Smooth muscle cell (in vitro differentiated cells): Measurements from ENCODE around the gene TAAR1. TPM values are rescaled to one million over a fixed set of nuclear protein-coding genes. Genes with fewer than 3 reads are reported as not detected.
"Not testable (repeated sequence)": the region's sequence is repeated elsewhere in the genome, so short reads cannot be mapped to it uniquely, and the experiment has no call there.

Source experiments
- DNase-seq: peaks from one replicate; lab custom pipeline; 2025; ENCODE audit not compliant: unreplicated experiment; lab: John Stamatoyannopoulos, UW
- H2AFZ ChIP-seq: fragments of 200-600 bp; sonication (generic); 2 replicates; pipeline ENCODE4 v1.6.0; 2016; ENCODE audit warnings: antibody characterized with exemption, low read depth, mild to moderate bottlenecking
- H3F3A ChIP-seq: fragments of 200-600 bp; sonication (generic); 2 replicates; pipeline ENCODE4 v1.6.0; 2017; ENCODE audit warnings: antibody characterized with exemption, low read depth
- H3K27ac ChIP-seq: fragments of 200-600 bp; sonication (generic); 2 replicates; pipeline ENCODE4 v1.5.1; 2016; ENCODE audit warnings: low read depth, mild to moderate bottlenecking
- H3K27me3 ChIP-seq: fragments of 200-600 bp; sonication (generic); 2 replicates; pipeline ENCODE4 v1.6.1; 2016; ENCODE audit warnings: low read depth, mild to moderate bottlenecking
- H3K36me3 ChIP-seq: fragments of 200-600 bp; sonication (generic); 2 replicates; pipeline ENCODE4 v1.5.1; 2016; ENCODE audit warnings: low read depth
- H3K4me1 ChIP-seq: fragments of 200-600 bp; sonication (generic); 2 replicates; pipeline ENCODE4 v1.5.1; 2016; ENCODE audit warnings: low read depth
- H3K4me2 ChIP-seq: fragments of 200-600 bp; sonication (generic); 2 replicates; pipeline ENCODE4 v1.6.0; 2016; ENCODE audit warnings: mild to moderate bottlenecking
- H3K4me3 ChIP-seq: fragments of 200-600 bp; sonication (generic); 2 replicates; pipeline ENCODE4 v1.5.1; 2016; ENCODE audit warnings: mild to moderate bottlenecking
- H3K79me2 ChIP-seq: fragments of 200-600 bp; sonication (generic); 2 replicates; pipeline ENCODE4 v1.6.0; 2016; ENCODE audit warnings: low read depth, mild to moderate bottlenecking
- H3K9ac ChIP-seq: fragments of 200-600 bp; sonication (generic); 2 replicates; pipeline ENCODE4 v1.6.0; 2016; ENCODE audit warnings: low read depth
- H3K9me3 ChIP-seq: fragments of 200-600 bp; sonication (generic); replicated peaks from 2 replicates; pipeline ENCODE4 v1.5.1; 2016; ENCODE audit warnings: low read depth
- H4K20me1 ChIP-seq: fragments of 200-600 bp; sonication (generic); 2 replicates; pipeline ENCODE4 v1.6.0; 2016; ENCODE audit warnings: low read depth
- WGBS: methylation state at CpG from one replicate; pipeline ENCODE4 v1.1.7; 2016; ENCODE audit warnings: low lambda C conversion rate; 5-methylcytosine and 5-hydroxymethylcytosine counted together
- polyA plus RNA-seq: library from polyadenylated mRNA; unstranded; fragments of >200 nt; fragmentation: Nextera tagmentation; extraction: Ambion mirVana; gene quantifications from 2 replicates; pipeline ENCODE4 v1.2.1, GENCODE V29; 2016
- total RNA-seq: library from RNA; depleted of rRNA; stranded (reverse); fragments of >200 nt; gene quantifications from 2 replicates; pipeline ENCODE4 v1.2.3, GENCODE V29; 2014
- TF ChIP-seq, protein P1 (sequence below): fragments of 200-600 bp; sonication (generic); IDR thresholded peaks from 2 replicates; pipeline ENCODE4 v1.5.1; 2017; ENCODE audit warnings: borderline replicate concordance, mild to moderate bottlenecking, antibody characterized with exemption; ENCODE audit not compliant: insufficient read depth, poor library complexity, severe bottlenecking

Gene TAAR1
- total and polyA plus RNA-seq, 2 experiments from 2014 or later, result not detected

GRCh38 chr6:132607544-132608233 is 51.3 kb downstream of the TAAR1 start:
- H3K79me2 ChIP-seq, result no peaks in the 10 kb centered on the region
- no peaks in the 10 kb centered on the region for H3K27me3 ChIP-seq
- no peaks in the 10 kb centered on the region for H3K4me1 ChIP-seq
- DNase-seq, result no peak
- H4K20me1 ChIP-seq, result no peaks in the 10 kb centered on the region
- TF ChIP-seq, protein P1, sequence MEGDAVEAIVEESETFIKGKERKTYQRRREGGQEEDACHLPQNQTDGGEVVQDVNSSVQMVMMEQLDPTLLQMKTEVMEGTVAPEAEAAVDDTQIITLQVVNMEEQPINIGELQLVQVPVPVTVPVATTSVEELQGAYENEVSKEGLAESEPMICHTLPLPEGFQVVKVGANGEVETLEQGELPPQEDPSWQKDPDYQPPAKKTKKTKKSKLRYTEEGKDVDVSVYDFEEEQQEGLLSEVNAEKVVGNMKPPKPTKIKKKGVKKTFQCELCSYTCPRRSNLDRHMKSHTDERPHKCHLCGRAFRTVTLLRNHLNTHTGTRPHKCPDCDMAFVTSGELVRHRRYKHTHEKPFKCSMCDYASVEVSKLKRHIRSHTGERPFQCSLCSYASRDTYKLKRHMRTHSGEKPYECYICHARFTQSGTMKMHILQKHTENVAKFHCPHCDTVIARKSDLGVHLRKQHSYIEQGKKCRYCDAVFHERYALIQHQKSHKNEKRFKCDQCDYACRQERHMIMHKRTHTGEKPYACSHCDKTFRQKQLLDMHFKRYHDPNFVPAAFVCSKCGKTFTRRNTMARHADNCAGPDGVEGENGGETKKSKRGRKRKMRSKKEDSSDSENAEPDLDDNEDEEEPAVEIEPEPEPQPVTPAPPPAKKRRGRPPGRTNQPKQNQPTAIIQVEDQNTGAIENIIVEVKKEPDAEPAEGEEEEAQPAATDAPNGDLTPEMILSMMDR, result no peak
- H3K9ac ChIP-seq, result no peak overlapping the region
- H3K27ac ChIP-seq, result no peak overlapping the region
- no peaks in the 10 kb centered on the region for H3K36me3 ChIP-seq
- no peaks in the 10 kb centered on the region for H3F3A ChIP-seq
- H3K4me2 ChIP-seq, result no peak overlapping the region
- H2AFZ ChIP-seq, result no peak overlapping the region
- no peaks in the 10 kb centered on the region for H3K9me3 ChIP-seq
- WGBS, result 94% methylated on average over 5 of the region's 5 CpGs
- no peak overlapping the region for H3K4me3 ChIP-seq

- Histone ChIP-seq H3K27ac (no peak overlapping the region), H3K4me3 (no peak overlapping the region), H3K9ac (no peak overlapping the region), H3K36me3 (no peaks in the 10 kb centered on the region), H3K9me3 (no peaks in the 10 kb centered on the region), H3K27me3 (peaks cover 9% of the 10 kb centered on the region), H3K4me1 (no peaks in the 10 kb centered on the region), H4K20me1 (no peaks in the 10 kb centered on the region), H3F3A (no peaks in the 10 kb centered on the region), H2AFZ (no peak overlapping the region), H3K4me2 (no peak overlapping the region), H3K79me2 (no peaks in the 10 kb centered on the region)
- TF ChIP-seq, protein P1, result no peak
- DNase-seq, result no peak
- 89% methylated on average over 8 of the region's 8 CpGs for WGBS
Measured at GRCh38 chr6:132604635-132605152, 54.3 kb downstream of the TAAR1 start.

GRCh38 chr6:132600900-132601299 is 58.1 kb downstream of the TAAR1 start:
- not testable (repeated sequence) for H3K4me1 ChIP-seq, H3K4me3 ChIP-seq, H2AFZ ChIP-seq, H3K27ac ChIP-seq, H3K27me3 ChIP-seq, H3F3A ChIP-seq, H3K36me3 ChIP-seq, H3K4me2 ChIP-seq, H4K20me1 ChIP-seq, H3K9ac ChIP-seq, DNase-seq, H3K79me2 ChIP-seq, H3K9me3 ChIP-seq

DNA sequence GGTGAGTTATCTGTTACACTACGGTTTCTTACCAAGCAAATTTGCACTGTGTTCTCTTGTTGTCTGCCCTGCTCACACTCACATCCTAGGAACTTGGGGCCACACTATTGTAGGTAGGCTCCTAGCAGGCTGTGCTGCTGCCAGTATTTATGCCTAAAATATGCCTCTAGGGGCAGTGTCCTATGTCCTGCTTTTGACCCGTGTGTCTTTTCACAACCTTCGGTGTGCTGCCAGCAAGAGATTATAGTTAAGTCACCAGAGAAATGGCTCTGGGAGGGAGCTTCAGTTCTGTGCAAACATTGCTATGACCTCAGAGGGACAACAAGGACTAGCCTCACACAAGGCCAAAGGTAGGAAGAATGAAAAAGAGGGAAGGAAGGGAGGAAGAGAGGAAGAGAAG is 60.5 kb downstream of the TAAR1 start:
- Histone ChIP-seq H3K27me3 (peaks cover 9% of the 10 kb centered on the region), H4K20me1 (no peaks in the 10 kb centered on the region), H2AFZ (no peak overlapping the region), H3K27ac (no peak overlapping the region), H3K36me3 (no peaks in the 10 kb centered on the region), H3K9me3 (no peaks in the 10 kb centered on the region), H3K4me2 (no peak overlapping the region), H3F3A (no peaks in the 10 kb centered on the region), H3K9ac (no peak overlapping the region), H3K79me2 (no peaks in the 10 kb centered on the region), H3K4me3 (no peak overlapping the region), H3K4me1 (no peaks in the 10 kb centered on the region)
- TF ChIP-seq, protein P1, result peak; percentile 22
- 31% methylated on average over 3 of the region's 3 CpGs for WGBS
- no peak for DNase-seq
